A549 (cell line): Measurements from ENCODE around the gene NUDCD3. TPM values are rescaled to one million over a fixed set of nuclear protein-coding genes. Genes with fewer than 3 reads are reported as not detected.

ENCODE experiments used
- ATAC-seq, 2 experiments: fragments of 200-7000 bp in 1 of 2; fragments of >200 bp in 1 of 2; cut with Nextera tagmentation in 1 of 2; cut with Tn5 transposase in 1 of 2; 3 replicates each; pipeline versions ENCODE4 v1.8.0 to v1.9.1; 2018 to 2020; ENCODE audit warnings: mild to moderate bottlenecking in 1 of 2, moderate library complexity in 1 of 2
- CTCF ChIA-PET: fragments of 300-600 bp; sonication (Branson Sonifier 250); formaldehyde crosslinking; extraction: SDS; loops from one replicate; lab custom pipeline; 2021; ENCODE audit warnings: antibody characterized with exemption, inconsistent platforms; lab: Yijun Ruan, JAX
- POLR2A ChIA-PET: fragments of 350-600 bp; formaldehyde crosslinking; extraction: SDS; loops from one replicate; lab custom pipeline; 2021; ENCODE audit warnings: antibody characterized with exemption, inconsistent platforms; lab: Yijun Ruan, JAX
- DNase-seq, 2 experiments: peaks; one replicate each; pipeline versions ENCODE4 v3.0.0 to v3.0.0-alpha.2; 2011 to 2016; ENCODE audit warnings: low read depth in 1 of 2, low spot score in 1 of 2
- FAIRE-seq: peaks from 2 replicates; lab custom pipeline; 2011; peaks lifted over from hg19 to GRCh38; lab: Jason Lieb, UNC
- H3K27ac ChIP-seq, 2 experiments: fragments of >200 bp; sonication (Bioruptor Twin); formaldehyde crosslinking; 3 replicates each; pipeline ENCODE4 v1.5.1; 2016 to 2017
- H3K4me1 ChIP-seq: fragments of >200 bp; sonication (Bioruptor Twin); formaldehyde crosslinking; 3 replicates; pipeline ENCODE4 v1.6.1; 2016
- H3K4me2 ChIP-seq: fragments of >200 bp; sonication (Bioruptor Twin); formaldehyde crosslinking; 3 replicates; pipeline ENCODE4 v1.6.1; 2016
- H3K4me3 ChIP-seq: fragments of >200 bp; sonication (Bioruptor Twin); formaldehyde crosslinking; 3 replicates; pipeline ENCODE4 v1.5.1; 2016
- H3K9me3 ChIP-seq: fragments of >200 bp; sonication (Bioruptor Twin); formaldehyde crosslinking; 3 replicates; pipeline ENCODE4 v1.6.1; 2016
- CBX2 ChIP-seq: fragments of 200-600 bp; sonication (generic); IDR thresholded peaks from 2 replicates; pipeline ENCODE4 v1.6.1; 2016; ENCODE audit warnings: low read depth, mild to moderate bottlenecking, borderline replicate concordance
- CHD4 ChIP-seq: fragments of 200-600 bp; sonication (generic); IDR thresholded peaks from 2 replicates; pipeline ENCODE4 v1.6.1; 2016; ENCODE audit warnings: antibody characterized with exemption, mild to moderate bottlenecking, borderline replicate concordance
- EHF ChIP-seq: fragments of 250-450 bp; sonication (Bioruptor Pico); IDR thresholded peaks from 2 replicates; pipeline ENCODE4 v1.5.0; 2020; ENCODE audit warnings: mild to moderate bottlenecking
- EP300 ChIP-seq, 2 experiments: fragments of >200 bp; sonication (Bioruptor Twin); formaldehyde crosslinking; IDR thresholded peaks; 2 replicates in 1 of 2; 3 replicates in 1 of 2; pipeline ENCODE4 v1.6.1; 2016 to 2017
- ESRRA ChIP-seq: fragments of 150-350 bp; IDR thresholded peaks from 2 replicates; pipeline ENCODE4 v1.6.1; 2014; ENCODE audit warnings: mild to moderate bottlenecking, low read length, borderline replicate concordance
- FOSB ChIP-seq: fragments of 250-450 bp; sonication (Bioruptor Pico); IDR thresholded peaks from 2 replicates; pipeline ENCODE4 v1.5.0; 2020; ENCODE audit warnings: mild to moderate bottlenecking, moderate library complexity
- GATA3 ChIP-seq: IDR thresholded peaks from 2 replicates; pipeline ENCODE4 v1.6.1; 2012; ENCODE audit warnings: borderline replicate concordance
- HOXB13 ChIP-seq: fragments of 250-450 bp; sonication (Bioruptor Pico); IDR thresholded peaks from 2 replicates; pipeline ENCODE4 v1.5.0; 2020; ENCODE audit warnings: low read depth, mild to moderate bottlenecking, moderate library complexity
- JUN ChIP-seq, 2 experiments: fragments of >200 bp; sonication (Bioruptor Twin); formaldehyde crosslinking; IDR thresholded peaks; 2 replicates in 1 of 2; 3 replicates in 1 of 2; pipeline ENCODE4 v1.6.1; 2016 to 2017
- KDM1A ChIP-seq: fragments of 200-600 bp; sonication (generic); IDR thresholded peaks from 2 replicates; pipeline ENCODE4 v1.6.1; 2016; ENCODE audit warnings: low read depth, mild to moderate bottlenecking
- MAX ChIP-seq: IDR thresholded peaks from 2 replicates; pipeline ENCODE4 v1.6.1; 2012
- NPAS2 ChIP-seq: fragments of 250-450 bp; sonication (Bioruptor Pico); IDR thresholded peaks from 2 replicates; pipeline ENCODE4 v1.8.0; 2022; ENCODE audit warnings: mild to moderate bottlenecking, moderate library complexity, borderline replicate concordance
- POLR2A ChIP-seq: IDR thresholded peaks from 2 replicates; pipeline ENCODE4 v1.6.1; 2012; ENCODE audit warnings: mild to moderate bottlenecking, low read length
- POLR2AphosphoS2 ChIP-seq: conservative IDR thresholded peaks from 2 replicates; pipeline ENCODE4 v1.6.1; 2012; ENCODE audit warnings: low read length, improper control_type of control experiment, inconsistent platforms
- RARB ChIP-seq: fragments of 250-450 bp; sonication (Bioruptor Pico); IDR thresholded peaks from 2 replicates; pipeline ENCODE4 v1.8.0; 2021; ENCODE audit warnings: mild to moderate bottlenecking, moderate library complexity
- RFX5 ChIP-seq: fragments of 450-650 bp; IDR thresholded peaks from 2 replicates; pipeline ENCODE4 v1.7.1; 2014; ENCODE audit warnings: antibody characterized with exemption, mild to moderate bottlenecking, moderate library complexity
- TP53 ChIP-seq: fragments of 250-450 bp; sonication (Bioruptor Pico); IDR thresholded peaks from 2 replicates; pipeline ENCODE4 v1.5.0; 2021; ENCODE audit warnings: mild to moderate bottlenecking, moderate library complexity
- ZC3H11A ChIP-seq: fragments of 450-650 bp; IDR thresholded peaks from 2 replicates; pipeline ENCODE4 v1.6.1; 2014; ENCODE audit warnings: antibody characterized with exemption, mild to moderate bottlenecking
- WGBS: methylation state at CpG from one replicate; pipeline ENCODE4 v1.1.6; 2017; ENCODE audit errors: missing lambda C conversion rate; 5-methylcytosine and 5-hydroxymethylcytosine counted together
- polyA plus RNA-seq, 4 experiments: library from polyadenylated mRNA; depleted of rRNA in 3 of 4; stranded (reverse); fragments of >200 nt; fragmentation: RNase III in 1 of 4; extraction: RNeasy Plus Mini Kit Qiagen cat#74134 plus additional on column Dnase treatment in 1 of 4; gene quantifications; 2 replicates in 3 of 4; 3 replicates in 1 of 4; pipeline ENCODE4 v1.2.3, GENCODE V29; 2011 to 2017
- TF ChIP-seq, protein P1 (sequence below): fragments of >200 bp; sonication (Bioruptor Twin); formaldehyde crosslinking; IDR thresholded peaks from 3 replicates; pipeline ENCODE4 v1.6.1; 2016

Gene NUDCD3
- polyA plus RNA-seq, 2 of the 4 experiments (the other 2 are of a cell fraction): 44.3 to 66.3 TPM

DNA sequence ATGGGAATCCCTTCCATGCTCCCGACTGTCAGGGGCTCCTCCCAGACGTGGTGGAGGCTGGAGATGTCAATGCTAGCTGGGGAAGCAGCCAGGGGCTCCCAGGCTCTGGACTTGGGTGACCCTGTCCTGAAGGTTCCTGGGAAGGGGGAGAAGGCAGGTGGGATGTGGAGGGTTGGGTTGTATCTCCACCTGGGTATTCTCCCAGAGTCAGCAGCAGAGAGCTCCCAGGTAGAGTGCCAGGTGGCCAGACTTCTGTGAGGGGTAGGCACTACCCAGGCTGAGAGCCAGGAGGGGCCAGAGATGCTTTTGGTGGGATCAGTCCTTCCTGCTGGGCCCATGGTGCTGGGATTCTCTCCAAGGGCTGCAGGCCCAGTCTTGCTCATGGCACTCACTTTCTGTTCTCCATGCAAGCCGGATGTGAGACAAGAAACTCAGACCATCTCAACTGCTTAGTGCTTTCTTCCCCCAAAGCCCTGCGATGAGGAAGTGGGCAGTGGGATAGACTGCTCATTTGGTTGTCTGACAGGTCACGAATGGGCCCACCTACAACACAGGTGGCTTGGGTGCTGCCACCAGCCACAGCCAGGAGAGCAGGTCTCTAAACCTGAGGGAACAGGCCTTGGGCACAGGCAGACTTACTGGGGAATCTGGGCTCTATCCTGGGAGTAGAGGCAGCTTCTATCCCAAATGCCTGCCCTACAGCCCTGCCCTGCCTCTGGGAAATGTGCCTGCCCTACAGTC lies 112.6 kb downstream of the NUDCD3 start (continued):
- TF ChIP-seq RFX5 (no peak), EHF (CRISPR knock-in tag) (no peak), RARB (CRISPR knock-in tag) (no peak), CBX2 (no peak), POLR2A (no peak), ESRRA (no peak)
- TF ChIP-seq, all 56 proteins: peak for 0

- Histone ChIP-seq H3K4me2 (no peak overlapping the region), H3K4me1 (peaks cover 36% of the 10 kb centered on the region), H3K27ac (peak overlapping the region in 1 of 2 experiments; percentile 19; a peak in 2 of 6 replicates), H3K9me3 (no peaks in the 10 kb centered on the region), H3K4me3 (no peak overlapping the region)
- POLR2A ChIA-PET: no interaction called here
- no CpG with 5 or more reads among the region's 1 CpG for WGBS
- ATAC-seq (peak in 1 of 2 experiments; percentile 3; a peak in 1 of 6 replicates), DNase-seq (no peak), FAIRE-seq (no peak)
- TF ChIP-seq POLR2AphosphoS2: peak; percentile 71
- TF ChIP-seq, protein P1, sequence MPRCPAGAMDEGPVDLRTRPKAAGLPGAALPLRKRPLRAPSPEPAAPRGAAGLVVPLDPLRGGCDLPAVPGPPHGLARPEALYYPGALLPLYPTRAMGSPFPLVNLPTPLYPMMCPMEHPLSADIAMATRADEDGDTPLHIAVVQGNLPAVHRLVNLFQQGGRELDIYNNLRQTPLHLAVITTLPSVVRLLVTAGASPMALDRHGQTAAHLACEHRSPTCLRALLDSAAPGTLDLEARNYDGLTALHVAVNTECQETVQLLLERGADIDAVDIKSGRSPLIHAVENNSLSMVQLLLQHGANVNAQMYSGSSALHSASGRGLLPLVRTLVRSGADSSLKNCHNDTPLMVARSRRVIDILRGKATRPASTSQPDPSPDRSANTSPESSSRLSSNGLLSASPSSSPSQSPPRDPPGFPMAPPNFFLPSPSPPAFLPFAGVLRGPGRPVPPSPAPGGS: no peak
- CTCF ChIA-PET: interaction anchor here (1.1 kb wide), 1 partner anchor 10 kb away, joined by 3 read pairs; no protein-coding TSS in a partner anchor
Measured at GRCh38 chr7:44377134-44377463, 113.4 kb downstream of the NUDCD3 start.

GRCh38 chr7:44376429-44377133 lies 113.9 kb downstream of the NUDCD3 start:
- FAIRE-seq: no peak

DNA sequence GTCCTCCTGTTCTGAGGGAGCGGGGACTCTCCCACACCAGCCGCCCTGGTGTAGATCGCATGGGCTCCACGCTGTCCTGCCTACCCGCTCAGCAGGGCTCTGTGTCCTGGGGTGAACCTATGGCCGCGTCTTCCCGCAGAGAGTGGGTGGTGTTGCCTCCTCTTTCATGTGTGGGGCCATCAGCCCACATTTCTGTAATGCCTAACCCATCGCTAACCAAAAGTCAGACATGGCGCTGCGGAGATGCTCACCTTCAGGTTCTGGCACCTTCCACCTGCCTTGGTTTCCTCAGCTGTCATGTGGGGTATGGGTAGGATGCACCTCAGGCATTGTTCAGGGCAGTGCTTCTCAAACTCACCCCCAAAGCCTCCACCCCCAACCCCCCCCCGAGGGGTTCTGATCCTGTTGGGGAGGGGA lies 114.5 kb downstream of the NUDCD3 start:
- Histone ChIP-seq H3K9me3 (no peaks in the 10 kb centered on the region), H3K4me1 (peaks cover 37% of the 10 kb centered on the region), H3K4me2 (no peak overlapping the region), H3K27ac (no peak overlapping the region), H3K4me3 (no peak overlapping the region)
- ChIA-PET CTCF (no interaction called here), POLR2A (interaction anchor here (0.5 kb wide), 1 partner anchor 346 kb away, joined by 8 read pairs; no protein-coding TSS in a partner anchor)
- FAIRE-seq: no peak
- no peak; a peak in 1 of 6 replicates for ATAC-seq
- 82% methylated on average over 11 of the region's 12 CpGs for WGBS
- no peak for TF ChIP-seq POLR2AphosphoS2
- TF ChIP-seq JUN (IDR thresholded peaks at IDR 0.05): no peak
- no peak for TF ChIP-seq FOSB (CRISPR knock-in tag)
- DNase-seq: no peak

More at GRCh38 chr7:44376429-44377133, 113.9 kb downstream of the NUDCD3 start:
- 51% methylated on average over 7 of the region's 7 CpGs for WGBS
- no peak; a peak in 1 of 6 replicates for ATAC-seq
- Histone ChIP-seq H3K27ac (peak overlapping the region in 1 of 2 experiments; percentile 19; a peak in 1 of 6 replicates), H3K4me2 (no peak overlapping the region), H3K9me3 (no peaks in the 10 kb centered on the region), H3K4me1 (peaks cover 37% of the 10 kb centered on the region), H3K4me3 (no peak overlapping the region)
- ChIA-PET CTCF (no interaction called here), POLR2A (no interaction called here)
- no peak for DNase-seq
- TF ChIP-seq MAX: no peak
- TF ChIP-seq TP53: no peak
- TF ChIP-seq, protein P1: no peak
- no peak for TF ChIP-seq KDM1A
- no peak for TF ChIP-seq HOXB13
- no peak for TF ChIP-seq POLR2AphosphoS2
- no peak for TF ChIP-seq EP300 (IDR thresholded peaks at IDR 0.05)
- no peak for TF ChIP-seq NPAS2 (CRISPR knock-in tag)
- TF ChIP-seq CHD4: no peak
- TF ChIP-seq GATA3: no peak
- no peak for TF ChIP-seq EHF (CRISPR knock-in tag)
- no peak for TF ChIP-seq ZC3H11A
